ENCODE data around the gene ARRDC5. TPM values are rescaled to one million over a fixed set of nuclear protein-coding genes. Genes with fewer than 3 reads are reported as not detected.

ARRDC5 gene
- total RNA-seq, 1 donor from 2014 or later: not detected

DNA sequence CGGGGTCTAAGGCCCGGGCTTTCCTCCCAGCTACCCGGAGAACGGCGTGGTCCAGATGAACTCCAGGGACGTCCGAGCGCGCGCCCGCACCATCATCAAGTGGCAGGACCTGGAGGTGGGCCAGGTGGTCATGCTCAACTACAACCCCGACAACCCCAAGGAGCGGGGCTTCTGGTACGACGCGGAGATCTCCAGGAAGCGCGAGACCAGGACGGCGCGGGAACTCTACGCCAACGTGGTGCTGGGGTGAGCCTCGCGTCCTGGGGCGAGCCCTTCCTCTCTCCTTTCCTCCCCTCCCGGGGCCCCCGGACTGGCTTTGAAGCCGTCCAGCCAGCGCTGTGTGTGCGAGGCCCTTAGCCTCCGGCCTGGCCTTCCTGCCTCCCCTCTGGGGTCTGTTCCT lies 30.0 kb upstream of the ARRDC5 start:
- H3K4me3 ChIP-seq (ENCODE audit: low read depth, low read length): no peak overlapping the region
- no peak for DNase-seq (ENCODE audit: low read depth)

GRCh38 chr19:4930664-4931063 lies 28.0 kb upstream of the ARRDC5 start:
- H3K4me3 ChIP-seq (ENCODE audit: low read depth, low read length): no peak overlapping the region

More for the DNA sequence above, 30.0 kb upstream of the ARRDC5 start:
- TF ChIP-seq CTCF (conservative IDR thresholded peaks at IDR 0.05; ENCODE audit: low read depth, low read length): no peak

DNA sequence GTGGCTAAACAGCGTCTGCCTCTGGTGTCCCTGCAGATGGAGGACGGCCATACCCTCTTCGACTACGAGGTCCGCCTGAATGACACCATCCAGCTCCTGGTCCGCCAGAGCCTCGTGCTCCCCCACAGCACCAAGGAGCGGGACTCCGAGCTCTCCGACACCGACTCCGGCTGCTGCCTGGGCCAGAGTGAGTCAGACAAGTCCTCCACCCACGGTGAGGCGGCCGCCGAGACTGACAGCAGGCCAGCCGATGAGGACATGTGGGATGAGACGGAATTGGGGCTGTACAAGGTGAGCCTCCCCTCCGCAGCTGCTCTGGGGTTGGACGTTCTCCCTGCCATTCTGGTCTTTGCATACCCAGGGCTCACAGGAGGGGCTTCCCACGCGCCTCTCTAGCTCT lies 26.5 kb upstream of the ARRDC5 start:
- TF ChIP-seq CTCF (conservative IDR thresholded peaks at IDR 0.05; ENCODE audit: low read depth, low read length): no peak
- DNase-seq (ENCODE audit: low read depth): no peak
- no peak overlapping the region for H3K4me3 ChIP-seq (ENCODE audit: low read depth, low read length)

More at GRCh38 chr19:4930664-4931063, 28.0 kb upstream of the ARRDC5 start:
- no peak for TF ChIP-seq CTCF (conservative IDR thresholded peaks at IDR 0.05; ENCODE audit: low read depth, low read length)
- DNase-seq (ENCODE audit: low read depth): no peak

DNA sequence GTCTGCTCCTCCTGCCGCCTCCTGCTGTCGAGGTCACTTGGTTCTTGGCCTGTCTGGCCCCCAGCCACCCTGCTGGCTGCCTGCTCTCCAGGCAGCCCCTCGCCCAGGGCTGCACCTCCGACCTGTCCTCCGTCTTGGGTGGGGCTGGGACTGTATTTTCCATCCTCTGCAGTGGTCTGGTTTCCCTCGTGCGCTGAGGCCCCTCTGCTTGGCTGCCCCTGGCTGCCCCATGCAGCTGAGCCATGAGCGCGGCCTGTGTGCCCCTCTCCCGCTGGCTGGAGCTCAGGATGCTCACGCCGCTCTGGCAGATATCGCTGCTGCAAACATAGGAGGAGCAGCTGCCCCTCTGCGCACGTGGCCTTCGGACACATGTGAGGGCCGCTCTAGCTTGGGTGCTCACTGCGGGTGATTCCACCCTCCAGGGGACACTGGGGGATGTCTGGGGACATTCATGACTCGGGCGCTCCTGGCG lies 20.6 kb upstream of the ARRDC5 start:
- no peak for DNase-seq (ENCODE audit: low read depth)
- TF ChIP-seq CTCF (conservative IDR thresholded peaks at IDR 0.05; ENCODE audit: low read depth, low read length): no peak
- no peak overlapping the region for H3K4me3 ChIP-seq (ENCODE audit: low read depth, low read length)

DNA sequence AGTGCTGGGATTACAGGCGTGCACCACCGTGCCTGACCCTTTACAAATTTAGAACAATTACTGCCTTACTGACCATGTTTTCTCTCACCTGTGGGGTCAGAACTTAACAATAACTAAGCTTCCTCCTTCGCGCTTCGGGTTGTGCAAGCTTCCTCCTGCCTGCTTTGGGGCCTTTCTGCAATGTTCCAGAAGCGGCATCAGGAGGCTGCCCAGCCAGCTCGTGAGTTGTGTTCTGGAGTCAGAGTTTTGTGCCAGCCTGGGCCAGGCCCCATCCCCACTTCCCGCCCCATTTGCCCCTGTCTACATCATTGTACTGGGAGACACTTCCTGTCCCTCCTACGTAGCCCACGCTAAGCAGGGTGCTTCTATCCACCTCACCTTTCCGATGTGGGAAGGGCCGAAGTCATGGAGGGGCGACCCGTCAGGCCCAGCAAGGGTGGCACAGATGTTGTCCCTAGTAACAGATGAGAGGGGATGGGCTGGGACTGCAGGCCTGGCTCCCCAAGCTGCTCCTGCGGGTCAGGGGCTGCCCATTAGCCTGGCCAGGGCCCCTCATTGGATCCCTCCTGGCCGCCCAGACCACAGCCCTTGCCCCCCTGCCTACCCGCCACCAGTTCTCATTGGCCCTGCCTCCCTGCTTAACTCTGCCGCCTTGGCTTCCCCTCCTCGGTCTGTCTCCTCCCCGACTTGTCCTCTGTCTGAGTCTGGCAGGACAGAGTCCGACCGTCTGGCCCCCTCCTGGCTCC lies 20.0 kb upstream of the ARRDC5 start:
- no peak for DNase-seq (ENCODE audit: low read depth)
- no peak for TF ChIP-seq CTCF (conservative IDR thresholded peaks at IDR 0.05; ENCODE audit: low read depth, low read length)
- H3K4me3 ChIP-seq (ENCODE audit: low read depth, low read length): no peak overlapping the region

DNA sequence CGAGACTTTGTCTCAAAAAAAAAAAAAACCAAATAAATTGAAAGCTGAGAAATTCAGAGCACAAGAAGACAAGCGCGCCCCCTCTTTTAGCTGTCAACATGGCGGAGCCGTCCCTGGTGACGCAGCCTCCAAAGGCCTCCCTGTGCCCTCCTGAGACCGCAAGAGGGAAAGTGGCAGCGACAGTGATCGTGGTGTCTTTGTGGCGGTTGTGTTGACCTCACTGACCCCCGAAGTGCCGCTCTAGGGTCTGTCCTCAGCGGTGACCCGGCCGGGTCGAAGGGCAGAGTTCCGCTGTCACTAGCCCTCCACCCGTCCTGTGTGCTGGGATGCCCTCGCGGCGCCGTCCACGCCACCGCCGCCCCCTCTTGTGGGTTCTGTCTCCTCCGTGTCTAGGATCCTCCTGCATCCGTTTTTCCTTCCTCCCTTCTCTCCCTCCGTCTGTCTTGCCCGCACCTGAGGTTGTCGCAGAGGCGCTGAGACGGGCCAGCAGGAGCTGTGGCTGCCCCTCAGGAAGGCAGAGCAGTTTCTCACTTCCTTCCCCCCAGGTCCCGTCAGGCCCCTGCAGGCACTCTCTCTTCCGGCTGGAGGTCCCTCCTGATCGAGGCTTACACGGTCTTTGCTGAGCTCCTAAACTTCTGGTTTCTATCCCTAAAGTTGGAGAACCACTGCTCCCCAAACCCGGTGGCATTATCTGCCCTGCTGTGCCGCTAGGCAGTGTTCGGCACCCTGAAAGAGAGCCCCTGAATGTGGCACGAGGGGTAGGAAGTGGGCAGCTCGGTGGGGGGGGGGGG lies 13.8 kb upstream of the ARRDC5 start:
- no peak overlapping the region for H3K4me3 ChIP-seq (ENCODE audit: low read depth, low read length)
- TF ChIP-seq CTCF (conservative IDR thresholded peaks at IDR 0.05; ENCODE audit: low read depth, low read length): no peak
- DNase-seq (ENCODE audit: low read depth): no peak
